Peyer's patch (tissue), 4 donors: ENCODE data around the gene MAN1C1.

ENCODE experiments used
- POLR2A ChIP-seq, 2 donors: fragments of 450-650 bp; IDR thresholded peaks; one replicate each; pipeline ENCODE4 v1.5.1; 2017; ENCODE audit warnings: antibody characterized with exemption in 2 of 2, mild to moderate bottlenecking in 2 of 2, moderate library complexity in 2 of 2
- TF ChIP-seq, protein P1 (sequence below), 6 experiments: fragments of 450-650 bp in 4 of 6; fragments of 200-600 bp in 2 of 6; sonication (generic) in 1 of 6; IDR thresholded peaks; one replicate each; pipeline ENCODE4 v1.5.1; 2017 to 2019; ENCODE audit warnings: antibody characterized with exemption in 6 of 6, mild to moderate bottlenecking in 3 of 6, moderate library complexity in 1 of 6

GRCh38 chr1:25572708-25573590 is 43.6 kb upstream of the MAN1C1 start:
- no peak for TF ChIP-seq POLR2A (IDR thresholded peaks at IDR 0.05)
- TF ChIP-seq, protein P1, sequence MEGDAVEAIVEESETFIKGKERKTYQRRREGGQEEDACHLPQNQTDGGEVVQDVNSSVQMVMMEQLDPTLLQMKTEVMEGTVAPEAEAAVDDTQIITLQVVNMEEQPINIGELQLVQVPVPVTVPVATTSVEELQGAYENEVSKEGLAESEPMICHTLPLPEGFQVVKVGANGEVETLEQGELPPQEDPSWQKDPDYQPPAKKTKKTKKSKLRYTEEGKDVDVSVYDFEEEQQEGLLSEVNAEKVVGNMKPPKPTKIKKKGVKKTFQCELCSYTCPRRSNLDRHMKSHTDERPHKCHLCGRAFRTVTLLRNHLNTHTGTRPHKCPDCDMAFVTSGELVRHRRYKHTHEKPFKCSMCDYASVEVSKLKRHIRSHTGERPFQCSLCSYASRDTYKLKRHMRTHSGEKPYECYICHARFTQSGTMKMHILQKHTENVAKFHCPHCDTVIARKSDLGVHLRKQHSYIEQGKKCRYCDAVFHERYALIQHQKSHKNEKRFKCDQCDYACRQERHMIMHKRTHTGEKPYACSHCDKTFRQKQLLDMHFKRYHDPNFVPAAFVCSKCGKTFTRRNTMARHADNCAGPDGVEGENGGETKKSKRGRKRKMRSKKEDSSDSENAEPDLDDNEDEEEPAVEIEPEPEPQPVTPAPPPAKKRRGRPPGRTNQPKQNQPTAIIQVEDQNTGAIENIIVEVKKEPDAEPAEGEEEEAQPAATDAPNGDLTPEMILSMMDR (IDR thresholded peaks at IDR 0.05): peak; percentile 38 to 81 (median 70)
